Measurements from ENCODE around the gene AFF2. TPM values are rescaled to one million over a fixed set of nuclear protein-coding genes. Genes with fewer than 3 reads are reported as not detected.

Gene AFF2
- total and polyA plus RNA-seq, 2 donors (not counting 3 experiments of a cell fraction or from before 2014, with no cell fraction given), result 0.03 to 0.07 TPM

GRCh38 chrX:148813422-148813821 is 313.0 kb downstream of the AFF2 start:
- Histone ChIP-seq H3K9ac (replicated peaks; ENCODE audit: extremely low read depth, insufficient read depth, low read length) (no peak overlapping the region), H4K20me1 (replicated peaks; ENCODE audit: control insufficient read depth, extremely low read depth, insufficient read depth, low read length) (no peaks in the 10 kb centered on the region), H3K4me2 (ENCODE audit: insufficient read depth, low read length) (no peak overlapping the region), H3K27me3 (ENCODE audit: control insufficient read depth in 2 of 2, insufficient read depth in 2 of 2, low read length in 2 of 2) (no peaks in the 10 kb centered on the region), H3K27ac (ENCODE audit: insufficient read depth, low read depth, low read length) (no peak overlapping the region), H3K79me2 (ENCODE audit: control insufficient read depth, insufficient read depth, low read length) (no peaks in the 10 kb centered on the region), H3K4me3 (replicated peaks in 1 of 3; ENCODE audit: insufficient read depth in 1 of 3, low read depth in 1 of 3, low read length in 3 of 3) (no peak overlapping the region), H3K4me1 (ENCODE audit: control insufficient read depth, extremely low read depth, insufficient read depth, low read length) (no peaks in the 10 kb centered on the region), H2AFZ (ENCODE audit: low read depth, low read length) (no peak overlapping the region), H3K9me1 (replicated peaks; ENCODE audit: control insufficient read depth, extremely low read depth, insufficient read depth, low read length) (no peaks in the 10 kb centered on the region), H3K9me3 (replicated peaks; ENCODE audit: control insufficient read depth, insufficient read depth, low read length) (no peaks in the 10 kb centered on the region), H3K36me3 (ENCODE audit: control insufficient read depth in 2 of 2, extremely low read depth in 1 of 2, insufficient read depth in 2 of 2, low read length in 2 of 2) (no peaks in the 10 kb centered on the region)
- dilution Hi-C loops (cut with MboI; ENCODE audit: extremely low pct_ligation_motif_present, low sequenced_read_pairs), result no loop called here
- POLR2A ChIA-PET, result no interaction called here
- TF ChIP-seq, protein P1, sequence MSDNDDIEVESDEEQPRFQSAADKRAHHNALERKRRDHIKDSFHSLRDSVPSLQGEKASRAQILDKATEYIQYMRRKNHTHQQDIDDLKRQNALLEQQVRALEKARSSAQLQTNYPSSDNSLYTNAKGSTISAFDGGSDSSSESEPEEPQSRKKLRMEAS (IDR thresholded peaks at IDR 0.05; ENCODE audit: insufficient read depth, insufficient read length), result no peak
- no peak for TF ChIP-seq FOS (IDR thresholded peaks at IDR 0.05; ENCODE audit: borderline replicate concordance, insufficient read depth, low read length)
- intact Hi-C loops (cut with micrococcal nuclease), result no loop called here
- CTCF ChIA-PET, result no interaction called here
- DNase-seq (ENCODE audit: low read depth, low spot score) (no peak), FAIRE-seq (no peak)
- no TSS peak for BruUV-seq (replicated peaks)

DNA sequence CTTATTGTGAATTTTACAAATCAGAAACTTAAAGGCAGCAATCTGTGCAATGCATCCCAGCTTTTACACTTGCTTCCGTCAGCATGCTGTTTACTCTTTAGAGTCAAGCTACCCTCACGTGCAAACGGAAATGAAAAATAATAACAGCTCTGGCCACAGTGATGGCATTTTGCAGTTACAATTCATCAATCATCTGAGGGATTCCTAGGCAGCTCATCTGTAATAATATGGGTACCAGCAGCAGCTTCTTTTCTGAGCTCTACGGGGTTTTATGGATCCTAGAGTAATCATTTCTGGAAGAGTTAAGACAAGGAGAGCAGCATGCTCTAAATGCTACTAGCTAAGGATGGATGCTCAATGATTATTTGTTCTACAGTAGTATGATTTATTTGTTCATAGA is 313.6 kb downstream of the AFF2 start:
- Histone ChIP-seq H3K4me3 (replicated peaks in 1 of 3; ENCODE audit: insufficient read depth in 1 of 3, low read depth in 1 of 3, low read length in 3 of 3) (no peak overlapping the region), H3K9ac (replicated peaks; ENCODE audit: extremely low read depth, insufficient read depth, low read length) (no peak overlapping the region), H3K9me3 (replicated peaks; ENCODE audit: control insufficient read depth, insufficient read depth, low read length) (no peaks in the 10 kb centered on the region), H3K27me3 (ENCODE audit: control insufficient read depth in 2 of 2, insufficient read depth in 2 of 2, low read length in 2 of 2) (no peaks in the 10 kb centered on the region), H3K79me2 (ENCODE audit: control insufficient read depth, insufficient read depth, low read length) (no peaks in the 10 kb centered on the region), H3K36me3 (ENCODE audit: control insufficient read depth in 2 of 2, extremely low read depth in 1 of 2, insufficient read depth in 2 of 2, low read length in 2 of 2) (no peaks in the 10 kb centered on the region), H3K4me2 (ENCODE audit: insufficient read depth, low read length) (no peak overlapping the region), H3K9me1 (replicated peaks; ENCODE audit: control insufficient read depth, extremely low read depth, insufficient read depth, low read length) (no peaks in the 10 kb centered on the region), H2AFZ (ENCODE audit: low read depth, low read length) (no peak overlapping the region), H3K27ac (ENCODE audit: insufficient read depth, low read depth, low read length) (no peak overlapping the region), H3K4me1 (ENCODE audit: control insufficient read depth, extremely low read depth, insufficient read depth, low read length) (no peaks in the 10 kb centered on the region), H4K20me1 (replicated peaks; ENCODE audit: control insufficient read depth, extremely low read depth, insufficient read depth, low read length) (no peaks in the 10 kb centered on the region)
- DNase-seq (ENCODE audit: low read depth, low spot score), result no peak
- POLR2A ChIA-PET, result no interaction called here
- CTCF ChIA-PET, result no interaction called here
- dilution Hi-C loops (cut with MboI; ENCODE audit: extremely low pct_ligation_motif_present, low sequenced_read_pairs), result no loop called here
- intact Hi-C loops (cut with micrococcal nuclease), result no loop called here
- no TSS peak for BruUV-seq (replicated peaks)
- TF ChIP-seq, protein P2, sequence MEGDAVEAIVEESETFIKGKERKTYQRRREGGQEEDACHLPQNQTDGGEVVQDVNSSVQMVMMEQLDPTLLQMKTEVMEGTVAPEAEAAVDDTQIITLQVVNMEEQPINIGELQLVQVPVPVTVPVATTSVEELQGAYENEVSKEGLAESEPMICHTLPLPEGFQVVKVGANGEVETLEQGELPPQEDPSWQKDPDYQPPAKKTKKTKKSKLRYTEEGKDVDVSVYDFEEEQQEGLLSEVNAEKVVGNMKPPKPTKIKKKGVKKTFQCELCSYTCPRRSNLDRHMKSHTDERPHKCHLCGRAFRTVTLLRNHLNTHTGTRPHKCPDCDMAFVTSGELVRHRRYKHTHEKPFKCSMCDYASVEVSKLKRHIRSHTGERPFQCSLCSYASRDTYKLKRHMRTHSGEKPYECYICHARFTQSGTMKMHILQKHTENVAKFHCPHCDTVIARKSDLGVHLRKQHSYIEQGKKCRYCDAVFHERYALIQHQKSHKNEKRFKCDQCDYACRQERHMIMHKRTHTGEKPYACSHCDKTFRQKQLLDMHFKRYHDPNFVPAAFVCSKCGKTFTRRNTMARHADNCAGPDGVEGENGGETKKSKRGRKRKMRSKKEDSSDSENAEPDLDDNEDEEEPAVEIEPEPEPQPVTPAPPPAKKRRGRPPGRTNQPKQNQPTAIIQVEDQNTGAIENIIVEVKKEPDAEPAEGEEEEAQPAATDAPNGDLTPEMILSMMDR (IDR thresholded peaks at IDR 0.05; ENCODE audit: extremely low read depth in 1 of 2, insufficient read depth in 1 of 2, low read depth in 1 of 2, low read length in 2 of 2), result no peak
- no peak for TF ChIP-seq MYC (IDR thresholded peaks at IDR 0.05; ENCODE audit: low read depth, low read length)
- TF ChIP-seq GATA2 (IDR thresholded peaks at IDR 0.05; ENCODE audit: insufficient read depth, insufficient read length, low read depth, low read length), result no peak
- TF ChIP-seq POLR2AphosphoS5 (IDR thresholded peaks at IDR 0.05; ENCODE audit: insufficient read depth, low read depth, low read length), result no peak
- no peak for TF ChIP-seq EZH2 (IDR thresholded peaks at IDR 0.05; ENCODE audit: borderline replicate concordance, low read depth, low read length, severe bottlenecking)
- no peak for TF ChIP-seq JUN (IDR thresholded peaks at IDR 0.05; ENCODE audit: borderline replicate concordance, insufficient read depth, insufficient read length, low read depth)
- TF ChIP-seq, protein P1 (IDR thresholded peaks at IDR 0.05; ENCODE audit: insufficient read depth, insufficient read length), result no peak
- no peak for TF ChIP-seq POLR2A (IDR thresholded peaks at IDR 0.05; ENCODE audit: low read depth, low read length)
- no peak for TF ChIP-seq FOS (IDR thresholded peaks at IDR 0.05; ENCODE audit: borderline replicate concordance, insufficient read depth, low read length)
- no peak for FAIRE-seq

All from endothelial cell of umbilical vein (primary cell).